Stimulated activated CD4-positive, alpha-beta T cell treated with anti-CD3 and anti-CD28 coated beads, Interleukin-4, amount 100 ng/mL, for 4 hours (primary cell): ENCODE measurements around the gene GPX8.

Experiments
- DNase-seq, 2 experiments: peaks; one replicate each; pipeline ENCODE4 v3.0.0-alpha.2; 2020

Gene GPX8

DNA sequence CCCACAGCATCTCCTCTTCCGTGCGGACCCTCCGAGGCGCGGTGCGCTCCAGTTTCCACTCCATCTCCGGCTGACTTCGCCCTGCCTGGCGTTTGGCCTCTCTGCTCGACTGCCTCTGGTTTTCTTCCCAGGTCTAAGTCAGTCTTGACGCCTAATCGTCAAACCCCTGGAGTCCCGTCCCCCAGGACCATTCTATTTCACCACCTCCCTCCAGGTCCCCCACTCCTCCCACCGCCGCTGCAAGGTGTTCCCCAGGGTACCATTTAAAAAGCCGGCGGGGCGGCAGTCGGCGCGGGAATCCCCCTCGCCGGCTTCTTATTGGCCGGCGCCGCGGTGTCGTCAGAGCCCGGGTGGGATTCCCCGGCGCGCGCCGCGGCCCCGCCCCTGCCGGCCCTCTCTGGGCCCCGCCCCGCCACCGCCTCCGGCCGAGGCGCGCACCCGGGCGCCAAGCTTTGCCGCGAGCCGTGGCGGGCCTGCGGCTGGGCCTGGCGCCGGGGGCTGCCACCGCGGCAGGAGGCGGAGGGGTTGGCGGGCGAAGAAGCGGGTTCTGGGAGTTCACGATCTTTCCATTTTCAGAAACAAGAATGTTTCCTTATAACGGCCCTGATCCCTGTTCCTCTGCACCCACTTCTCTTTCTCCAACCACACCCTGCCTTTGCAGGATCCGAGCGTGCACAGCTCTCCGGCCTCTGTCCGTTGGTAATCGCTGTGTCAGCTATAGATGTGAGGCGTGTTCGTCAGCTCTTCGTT, 13.1 kb downstream of the GPX8 start, which contains the start of gene CDC20B:
TSS of gene CDC20B (minus strand) at position 241 of the 750 bp plus-strand sequence. CDS start at position 64, 177 bp downstream.
- DNase-seq = peak; percentile 74 to 82

- no peak for DNase-seq
Observed at GRCh38 chr5:55173687-55174230, 13.8 kb downstream of the GPX8 start.

DNA sequence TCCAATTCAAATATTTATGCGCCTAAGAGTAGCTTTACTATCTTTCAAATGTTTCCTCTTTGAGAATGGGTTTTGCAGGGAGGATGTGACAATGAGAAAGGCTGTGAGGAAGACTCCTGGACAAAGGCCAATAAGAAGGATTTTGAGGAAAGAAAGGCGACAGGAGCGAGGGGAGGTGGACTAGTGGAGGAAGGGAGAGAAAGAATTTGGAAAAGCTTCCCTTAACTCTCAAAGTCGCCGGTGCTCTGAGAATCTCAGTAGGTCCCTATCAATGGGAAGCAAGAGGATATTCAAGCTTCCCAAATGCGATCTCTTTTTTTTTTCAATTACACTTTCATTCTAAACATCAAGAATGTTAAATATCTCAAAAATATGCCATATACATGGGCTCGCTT, 15.8 kb downstream of the GPX8 start:
- no peak for DNase-seq

DNA sequence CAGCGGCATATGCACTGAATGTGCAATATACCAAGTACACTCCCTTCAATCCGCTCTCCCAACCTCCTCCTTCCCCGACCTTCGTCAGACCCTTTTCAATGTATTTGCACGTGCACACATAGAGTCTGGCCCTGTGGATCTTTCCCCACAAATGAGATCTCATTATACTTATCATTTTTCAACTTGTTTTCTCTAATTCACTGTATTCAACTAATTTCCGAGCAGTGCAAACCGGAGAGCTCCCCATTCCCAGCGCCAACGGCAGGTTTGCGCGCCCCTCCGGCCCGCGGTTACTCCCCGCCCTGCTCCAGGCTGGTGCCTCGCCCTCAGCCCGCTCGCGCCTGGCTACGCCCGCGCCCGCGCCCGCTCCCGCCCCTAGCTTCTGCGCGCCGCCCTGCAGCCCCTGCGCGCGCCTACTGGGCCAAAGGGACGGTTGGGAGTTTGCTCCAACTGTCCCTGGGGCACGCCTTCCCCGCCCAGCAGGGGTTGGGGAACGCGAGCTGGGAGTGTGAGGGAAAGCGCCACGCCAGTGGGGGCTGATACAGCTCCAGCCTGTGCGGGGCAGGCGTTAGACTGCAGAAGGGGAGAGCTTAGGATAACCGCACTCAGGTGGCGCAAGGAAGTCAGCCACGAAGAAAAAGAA, 16.3 kb downstream of the GPX8 start:
- no peak for DNase-seq

- DNase-seq = no peak
Observed at GRCh38 chr5:55177078-55177477, 17.1 kb downstream of the GPX8 start.

GRCh38 chr5:55180016-55180415, 20.0 kb downstream of the GPX8 start:
- no peak for DNase-seq

DNA sequence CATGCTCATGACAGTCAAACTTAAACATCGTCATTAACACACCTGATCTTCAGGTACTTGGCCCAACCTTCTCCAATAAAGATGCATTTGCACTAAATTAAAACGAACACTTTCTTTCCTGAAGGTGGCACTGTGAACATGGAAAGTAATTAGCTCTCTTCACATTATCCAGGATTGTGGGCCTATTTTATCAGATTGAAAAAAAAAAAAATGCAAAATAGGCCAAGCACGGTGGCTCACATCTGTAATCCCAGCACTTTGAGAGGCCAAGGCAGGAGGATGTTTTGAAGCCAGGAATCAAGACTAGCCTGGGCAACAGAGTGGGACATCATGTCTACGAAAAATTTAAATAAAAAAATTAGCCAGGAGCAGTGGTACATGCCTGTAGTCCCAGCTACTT, 27.4 kb downstream of the GPX8 start:
- DNase-seq = no peak

DNA sequence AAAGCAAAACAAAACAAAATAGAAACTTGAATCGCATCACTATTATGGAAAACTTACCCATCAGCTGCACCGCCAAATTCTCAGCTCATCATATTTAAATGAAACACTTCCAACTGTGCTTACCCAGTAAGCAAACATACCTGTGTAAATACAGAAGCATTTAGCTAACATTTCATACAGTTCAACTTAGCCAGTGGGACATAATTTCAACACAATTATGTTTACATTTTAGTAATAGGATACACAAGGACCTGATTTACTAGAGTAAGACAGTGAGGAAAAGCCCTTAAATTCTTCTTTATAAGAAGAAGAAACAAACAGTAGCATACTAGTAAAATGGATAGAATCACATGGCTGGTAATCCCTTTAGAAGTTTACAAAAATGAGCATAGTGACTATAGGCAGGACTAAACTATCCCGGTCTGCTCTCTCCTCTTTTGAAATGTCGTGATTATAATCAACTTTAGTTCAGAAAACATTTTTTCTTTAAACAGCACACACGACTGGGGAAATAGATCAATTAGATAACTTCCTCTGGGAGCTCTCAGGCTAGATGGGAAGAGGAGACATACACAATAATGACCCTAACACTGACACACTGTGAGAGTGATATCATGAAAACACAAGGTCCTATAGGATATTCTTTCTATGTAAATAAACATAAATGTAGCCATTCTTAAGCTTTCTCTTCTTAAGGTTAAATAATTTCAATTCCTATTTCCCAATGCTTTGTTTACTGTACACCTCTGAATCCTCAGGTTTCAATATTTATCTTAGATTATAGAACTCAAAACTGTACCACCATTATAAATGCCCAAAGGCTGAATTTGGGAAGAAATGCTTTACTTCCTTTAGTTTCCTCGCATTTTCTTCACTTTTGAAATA, 28.9 kb downstream of the GPX8 start:
- DNase-seq = no peak

- no peak for DNase-seq
Observed at GRCh38 chr5:55191165-55191564, 31.2 kb downstream of the GPX8 start.

DNA sequence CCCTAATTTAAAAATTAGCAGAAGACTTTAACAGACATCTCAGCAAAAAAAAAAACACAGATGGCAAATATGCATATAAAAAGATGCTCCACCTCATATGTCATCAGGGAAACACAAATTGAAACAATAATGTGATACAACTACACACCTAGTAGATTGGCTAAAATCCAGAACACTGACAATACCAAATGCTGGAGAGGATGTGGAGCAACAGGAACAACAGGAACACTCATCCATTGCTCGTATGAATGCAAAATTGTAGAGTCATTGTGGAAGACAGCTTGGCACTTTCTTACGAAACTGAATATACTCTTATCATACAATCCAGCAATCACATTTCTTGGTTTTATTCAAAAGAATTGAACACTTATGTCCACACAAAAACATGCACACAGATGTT, 45.0 kb downstream of the GPX8 start:
- no peak for DNase-seq

- no peak for DNase-seq
Observed at GRCh38 chr5:55211184-55211874, 51.4 kb downstream of the GPX8 start.
